Testis (tissue), 3 donors: ENCODE data around the gene KLHL25. TPM values are rescaled to one million over a fixed set of nuclear protein-coding genes. Genes with fewer than 3 reads are reported as not detected.

ENCODE experiments used
- DNase-seq: peaks from one replicate; pipeline ENCODE4 v3.0.0-alpha.2; 2019
- H3K27ac ChIP-seq, 2 donors: fragments of 200-600 bp; sonication (generic); one replicate each; pipeline ENCODE4 v1.5.1; 2019
- H3K27me3 ChIP-seq: fragments of 200-600 bp; sonication (generic); one replicate; pipeline ENCODE4 v1.5.1; 2019
- H3K36me3 ChIP-seq: fragments of 200-600 bp; sonication (generic); one replicate; pipeline ENCODE4 v1.5.1; 2017; ENCODE audit warnings: low read depth; ENCODE audit errors: missing control alignments
- H3K4me1 ChIP-seq: fragments of 200-600 bp; sonication (generic); one replicate; pipeline ENCODE4 v1.5.1; 2019
- H3K4me3 ChIP-seq, 2 donors: fragments of 200-600 bp; sonication (generic); one replicate each; pipeline ENCODE4 v1.5.1; 2017 to 2019
- H3K9me3 ChIP-seq: fragments of 200-600 bp; sonication (generic); one replicate; pipeline ENCODE4 v1.5.1; 2017
- CTCF ChIP-seq, 3 experiments: fragments of 450-650 bp in 2 of 3; fragments of 200-600 bp in 1 of 3; sonication (generic) in 1 of 3; IDR thresholded peaks; one replicate each; pipeline ENCODE4 v1.5.1; 2016 to 2019; ENCODE audit warnings: antibody characterized with exemption in 3 of 3, mild to moderate bottlenecking in 2 of 3, moderate library complexity in 1 of 3
- POLR2A ChIP-seq: fragments of 450-650 bp; IDR thresholded peaks from one replicate; pipeline ENCODE4 v1.6.1; 2017; ENCODE audit warnings: antibody characterized with exemption, mild to moderate bottlenecking, moderate library complexity
- WGBS, 2 donors: methylation state at CpG; one replicate each; pipeline ENCODE4 v1.1.5; 2018; 5-methylcytosine and 5-hydroxymethylcytosine counted together
- intact Hi-C: fragments of 100-400 bp; cut with DNase I; formaldehyde crosslinking; loops from one replicate; pipeline ENCODE4 v1.15.1; 2023; ENCODE audit warnings: low total_unique reads
- polyA plus RNA-seq: library from polyadenylated mRNA; stranded (reverse); fragments of 350-450 nt; fragmentation: Illumina TruSeq; extraction: RNeasy Lipid Tissue Mini Kit (QIAGEN cat#74804); gene quantifications from one replicate; pipeline ENCODE4 v1.2.3, GENCODE V29; 2014; ENCODE audit warnings: low read depth, low replicate concordance; ENCODE audit not compliant: insufficient read depth
- total RNA-seq, 2 donors: library from RNA; depleted of rRNA; stranded (reverse); fragments of >200 nt; gene quantifications; one replicate each; pipeline ENCODE4 v1.2.3, GENCODE V29; 2016

KLHL25 gene
- total and polyA plus RNA-seq, 3 donors from 2014 or later = 19.6 to 50.1 (median 42.6) TPM

GRCh38 chr15:85752124-85752475 lies 42.6 kb downstream of the KLHL25 start:
- intact Hi-C loops = no loop called here
- WGBS, 2 donors = 61 to 78% methylated on average over 10 to 15 of the region's 15 CpGs
- H3K36me3 ChIP-seq = no peaks in the 10 kb centered on the region

GRCh38 chr15:85751291-85752123 lies 43.2 kb downstream of the KLHL25 start:
- H3K27me3 ChIP-seq = no peaks in the 10 kb centered on the region
- TF ChIP-seq POLR2A = no peak
- no peak for TF ChIP-seq CTCF (IDR thresholded peaks at IDR 0.05)
- H3K4me1 ChIP-seq = peaks cover 51% of the 10 kb centered on the region
- no peak overlapping the region for H3K4me3 ChIP-seq
- no peaks in the 10 kb centered on the region for H3K36me3 ChIP-seq
- no peak for DNase-seq
- H3K9me3 ChIP-seq = no peaks in the 10 kb centered on the region
- intact Hi-C loops = no loop called here
- H3K27ac ChIP-seq = peak overlapping the region; percentile 82 to 91
- 61 to 70% methylated on average over 15 of the region's 15 CpGs for WGBS, 2 donors

More at GRCh38 chr15:85752124-85752475, 42.6 kb downstream of the KLHL25 start:
- Histone ChIP-seq H3K27ac (peak overlapping the region; percentile 82 to 91), H3K4me3 (no peak overlapping the region), H3K4me1 (peaks cover 51% of the 10 kb centered on the region), H3K27me3 (no peaks in the 10 kb centered on the region), H3K9me3 (no peaks in the 10 kb centered on the region)
- no peak for DNase-seq
- TF ChIP-seq CTCF (IDR thresholded peaks at IDR 0.05) (no peak), POLR2A (no peak)

GRCh38 chr15:85750319-85751290 lies 44.1 kb downstream of the KLHL25 start:
- intact Hi-C loops = no loop called here
- H3K4me1 ChIP-seq = peaks cover 50% of the 10 kb centered on the region
- H3K27ac ChIP-seq = peak overlapping the region; percentile 82 to 91
- H3K27me3 ChIP-seq = no peaks in the 10 kb centered on the region
- no peaks in the 10 kb centered on the region for H3K9me3 ChIP-seq
- H3K4me3 ChIP-seq = no peak overlapping the region
- peak; percentile 92 for DNase-seq
- no peaks in the 10 kb centered on the region for H3K36me3 ChIP-seq
- 31 to 32% methylated on average over 26 to 27 of the region's 27 CpGs for whole genome bisulfite sequencing, 2 donors
- no peak for TF ChIP-seq CTCF (IDR thresholded peaks at IDR 0.05)
- TF ChIP-seq POLR2A = no peak

GRCh38 chr15:85749261-85750151 lies 45.2 kb downstream of the KLHL25 start:
- TF ChIP-seq POLR2A = no peak
- no peak for TF ChIP-seq CTCF (IDR thresholded peaks at IDR 0.05)
- Histone ChIP-seq H3K4me1 (peaks cover 42% of the 10 kb centered on the region), H3K27me3 (no peaks in the 10 kb centered on the region), H3K27ac (peak overlapping the region; percentile 82 to 91), H3K4me3 (no peak overlapping the region), H3K9me3 (no peaks in the 10 kb centered on the region), H3K36me3 (no peaks in the 10 kb centered on the region)
- peak; percentile 75 for DNase-seq
- intact Hi-C loops = no loop called here
- 44 to 46% methylated on average over 21 of the region's 21 CpGs for WGBS, 2 donors
